HCT116 (cell line): ENCODE measurements around the gene FTO. TPM values are rescaled to one million over a fixed set of nuclear protein-coding genes. Genes with fewer than 3 reads are reported as not detected.

Source experiments
- ATAC-seq: fragments of 200-7000 bp; cut with Tn5 transposase; 2 replicates; pipeline ENCODE4 v1.9.1; 2020; ENCODE audit warnings: mild to moderate bottlenecking, moderate library complexity
- BruUV-seq: library from RNA; stranded (reverse); fragments of 400-500 nt; replicated peaks from 2 replicates; lab custom pipeline; 2021; lab: Mats Ljungman, UMichigan
- CTCF ChIA-PET: fragments of 300-600 bp; sonication (Branson Sonifier 250); formaldehyde crosslinking; loops from one replicate; lab custom pipeline; 2021; ENCODE audit warnings: antibody characterized with exemption; lab: Charles Lee
- POLR2A ChIA-PET: fragments of 300-600, 350-600 bp; sonication (Branson Sonifier 250); formaldehyde crosslinking; loops from one replicate; lab custom pipeline; 2021; ENCODE audit warnings: antibody characterized with exemption; lab: Charles Lee
- RAD21 ChIA-PET, 2 experiments: fragments of 300-600 bp; sonication (Branson Sonifier 250); formaldehyde crosslinking; loops; one replicate each; lab custom pipeline; 2023; ENCODE audit warnings: low total read pairs in 2 of 2; ENCODE audit not compliant: uncharacterized antibody in 2 of 2, unreplicated experiment in 2 of 2, low non-redundant PET in 1 of 2; lab: Charles Lee
- DNase-seq: peaks from one replicate; pipeline ENCODE4 v3.0.0-alpha.2; 2010; ENCODE audit warnings: low read depth, low spot score
- H2AFZ ChIP-seq: fragments of 200-600 bp; shearing (Covaris generic), sonication (generic); 2 replicates; pipeline ENCODE4 v1.6.1; 2017; ENCODE audit warnings: low read depth, mixed run types, mixed read lengths, antibody characterized with exemption, low read length; ENCODE audit not compliant: poor library complexity, severe bottlenecking
- H3K27ac ChIP-seq: 2 replicates; pipeline ENCODE4 v1.5.1; 2012; ENCODE audit warnings: low read depth, low read length
- H3K27me3 ChIP-seq: fragments of 200-600 bp; sonication (generic); 2 replicates; pipeline ENCODE4 v1.6.1; 2016; ENCODE audit warnings: mixed run types, low read length, mixed read lengths; ENCODE audit not compliant: insufficient read depth
- H3K36me3 ChIP-seq, 2 experiments: fragments of 200-500 bp in 1 of 2; fragments of 200-600 bp in 1 of 2; sonication (Bioruptor generic) in 1 of 2; sonication (generic) in 1 of 2; 2 replicates each; pipeline versions ENCODE4 v1.5.1 to v1.6.1; 2014 to 2016; ENCODE audit warnings: low read length in 2 of 2, inconsistent platforms in 1 of 2, mixed read lengths in 1 of 2, mixed run types in 1 of 2; ENCODE audit not compliant: insufficient read depth in 2 of 2, control insufficient read depth in 1 of 2
- H3K4me1 ChIP-seq, 2 experiments: fragments of 200-600 bp in 1 of 2; sonication (generic) in 1 of 2; 2 replicates each; pipeline versions ENCODE4 v1.5.1 to v1.6.1; 2012 to 2017; ENCODE audit warnings: low read length in 2 of 2, inconsistent platforms in 1 of 2, mild to moderate bottlenecking in 1 of 2, mixed read lengths in 1 of 2, mixed run types in 1 of 2, moderate library complexity in 1 of 2; ENCODE audit not compliant: insufficient read depth in 2 of 2, control insufficient read depth in 1 of 2
- H3K4me2 ChIP-seq: fragments of 200-600 bp; sonication (generic); 2 replicates; pipeline ENCODE4 v1.6.1; 2017; ENCODE audit warnings: mixed run types, low read length, mixed read lengths
- H3K4me3 ChIP-seq, 2 experiments: fragments of 200-600 bp in 1 of 2; sonication (generic) in 1 of 2; replicated peaks in 1 of 2; 2 replicates each; pipeline ENCODE4 v1.5.1; 2011 to 2016; ENCODE audit warnings: low read length in 2 of 2, control low read depth in 1 of 2, low read depth in 1 of 2, mild to moderate bottlenecking in 1 of 2, mixed read lengths in 1 of 2, mixed run types in 1 of 2
- H3K79me2 ChIP-seq: fragments of 200-600 bp; sonication (generic); 2 replicates; pipeline ENCODE4 v1.6.1; 2017; ENCODE audit warnings: mild to moderate bottlenecking, mixed run types, low read length, moderate library complexity, mixed read lengths; ENCODE audit not compliant: insufficient read depth
- H3K9ac ChIP-seq: fragments of 200-600 bp; sonication (generic); 2 replicates; pipeline ENCODE4 v1.6.1; 2016; ENCODE audit warnings: low read length, mixed read lengths
- H3K9me2 ChIP-seq: fragments of 200-600 bp; sonication (generic), shearing (Covaris generic); 2 replicates; pipeline ENCODE4 v1.6.1; 2017; ENCODE audit warnings: mixed run types, mild to moderate bottlenecking, moderate library complexity; ENCODE audit not compliant: insufficient read depth
- H3K9me3 ChIP-seq, 2 experiments: fragments of 200-500 bp in 1 of 2; fragments of 200-600 bp in 1 of 2; sonication (Bioruptor generic) in 1 of 2; sonication (generic) in 1 of 2; 2 replicates each; pipeline ENCODE4 v1.6.1; 2014 to 2017; ENCODE audit warnings: low read length in 2 of 2, mixed read lengths in 2 of 2, inconsistent platforms in 1 of 2, low read depth in 1 of 2, mild to moderate bottlenecking in 1 of 2, mixed run types in 1 of 2, moderate library complexity in 1 of 2; ENCODE audit not compliant: control insufficient read depth in 1 of 2, insufficient read depth in 1 of 2
- H4K20me1 ChIP-seq: fragments of 200-600 bp; sonication (generic), shearing (Covaris generic); 2 replicates; pipeline ENCODE4 v1.6.1; 2017; ENCODE audit warnings: mixed run types, mild to moderate bottlenecking, moderate library complexity; ENCODE audit not compliant: insufficient read depth
- CBX3 ChIP-seq: IDR thresholded peaks from 2 replicates; pipeline ENCODE4 v1.6.1; 2012; ENCODE audit warnings: low read depth
- CEBPB ChIP-seq: IDR thresholded peaks from 2 replicates; pipeline ENCODE4 v1.6.1; 2012; ENCODE audit warnings: low read depth
- CTCF ChIP-seq, 3 experiments: fragments of 200-600 bp in 1 of 3; sonication (generic) in 1 of 3; IDR thresholded peaks in 2 of 3; conservative IDR thresholded peaks in 1 of 3; 2 replicates each; pipeline ENCODE4 v1.5.1; 2012 to 2017; ENCODE audit warnings: low read depth in 2 of 3, low read length in 2 of 3, antibody characterized with exemption in 1 of 3, borderline replicate concordance in 1 of 3, control low read depth in 1 of 3, mild to moderate bottlenecking in 1 of 3, mixed read lengths in 1 of 3, mixed run types in 1 of 3, moderate library complexity in 1 of 3; ENCODE audit not compliant: insufficient read depth in 1 of 3
- EGR1 ChIP-seq: IDR thresholded peaks from 2 replicates; pipeline ENCODE4 v1.6.1; 2012; ENCODE audit warnings: low read depth
- EZH2 ChIP-seq: fragments of 200-600 bp; sonication (generic); IDR thresholded peaks from 2 replicates; pipeline ENCODE4 v1.6.1; 2017; ENCODE audit warnings: antibody characterized with exemption, mixed run types
- FOSL1 ChIP-seq: IDR thresholded peaks from 2 replicates; pipeline ENCODE4 v1.6.1; 2012; ENCODE audit warnings: low read depth
- JUND ChIP-seq: IDR thresholded peaks from 2 replicates; pipeline ENCODE4 v1.6.1; 2012
- POLR2A ChIP-seq: IDR thresholded peaks from 2 replicates; pipeline ENCODE4 v1.7.0; 2011; ENCODE audit warnings: borderline replicate concordance; ENCODE audit not compliant: insufficient read depth, insufficient read length; ENCODE audit errors: extremely low read depth
- SRF ChIP-seq: IDR thresholded peaks from 2 replicates; pipeline ENCODE4 v1.6.1; 2012; ENCODE audit warnings: low read depth
- TCF7L2 ChIP-seq: IDR thresholded peaks from 2 replicates; pipeline ENCODE4 v1.7.0; 2011; ENCODE audit warnings: borderline replicate concordance, inconsistent platforms; ENCODE audit not compliant: insufficient read depth, insufficient read length; ENCODE audit errors: extremely low read depth
- YY1 ChIP-seq: IDR thresholded peaks from 2 replicates; pipeline ENCODE4 v1.6.1; 2011; ENCODE audit warnings: low read length, low read depth, moderate library complexity, mild to moderate bottlenecking; ENCODE audit not compliant: insufficient replicate concordance; ENCODE audit errors: extremely low read depth
- ZFX ChIP-seq: fragments of 450-650 bp; IDR thresholded peaks from 2 replicates; pipeline ENCODE4 v1.6.1; 2017
- intact Hi-C: fragments of 100-400 bp; cut with micrococcal nuclease; formaldehyde crosslinking; loops from 2 replicates; pipeline ENCODE4 v1.10.0; 2022
- total RNA-seq: library from RNA; stranded (reverse); gene quantifications from one replicate; pipeline ENCODE4 v1.2.1, GENCODE V29; 2021; ENCODE audit not compliant: unreplicated experiment
- TF ChIP-seq, protein P1 (sequence below): IDR thresholded peaks from 2 replicates; pipeline ENCODE4 v1.6.1; 2012
- TF ChIP-seq, protein P2 (sequence below): IDR thresholded peaks from 2 replicates; pipeline ENCODE4 v1.6.1; 2011; ENCODE audit warnings: mild to moderate bottlenecking, low read length, moderate library complexity; ENCODE audit not compliant: insufficient replicate concordance; ENCODE audit errors: extremely low read depth

Gene FTO
- total RNA-seq, 1 experiment from 2014 or later = 55.2 TPM

GRCh38 chr16:53740476-53740875, 36.5 kb downstream of the FTO start:
- Histone ChIP-seq H3K9me3 (no peaks in the 10 kb centered on the region), H3K27ac (no peak overlapping the region), H3K4me2 (no peak overlapping the region), H4K20me1 (no peaks in the 10 kb centered on the region), H3K4me1 (peaks cover 17 to 18% of the 10 kb centered on the region in 2 experiments), H3K79me2 (peaks cover 16% of the 10 kb centered on the region; the same call in 1 of the 2 replicates), H3K9ac (no peak overlapping the region), H3K4me3 (no peak overlapping the region), H3K27me3 (no peaks in the 10 kb centered on the region)
- ChIA-PET CTCF (no interaction called here), POLR2A (no interaction called here), RAD21 (no interaction called here)
- no TSS peak for BruUV-seq
- ATAC-seq = no peak
- no peak for DNase-seq
- TF ChIP-seq FOSL1 (no peak), SRF (no peak), POLR2A (no peak), TCF7L2 (no peak), EZH2 (no peak), JUND (no peak), CBX3 (no peak)
- TF ChIP-seq, protein P1, sequence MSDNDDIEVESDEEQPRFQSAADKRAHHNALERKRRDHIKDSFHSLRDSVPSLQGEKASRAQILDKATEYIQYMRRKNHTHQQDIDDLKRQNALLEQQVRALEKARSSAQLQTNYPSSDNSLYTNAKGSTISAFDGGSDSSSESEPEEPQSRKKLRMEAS = no peak
- TF ChIP-seq, all 23 proteins: peak for 0
- H2AFZ ChIP-seq = no peak overlapping the region
- H3K36me3 ChIP-seq = no peaks in the 10 kb centered on the region
- intact Hi-C loops = no loop called here
- H3K9me2 ChIP-seq = no peaks in the 10 kb centered on the region

GRCh38 chr16:53740933-53741531, 37.1 kb downstream of the FTO start:
- no peak overlapping the region for H3K4me2 ChIP-seq
- TF ChIP-seq CBX3 (no peak), YY1 (no peak), CEBPB (no peak), ZFX (no peak), EGR1 (no peak), FOSL1 (no peak), CTCF (IDR thresholded peaks at IDR 0.05 in 2 of 3, conservative IDR thresholded peaks at IDR 0.05 in 1 of 3; ENCODE audit: borderline replicate concordance in 1 of 3, insufficient read depth in 1 of 3, low read depth in 2 of 3, low read length in 2 of 3) (no peak)
- TF ChIP-seq, protein P2, sequence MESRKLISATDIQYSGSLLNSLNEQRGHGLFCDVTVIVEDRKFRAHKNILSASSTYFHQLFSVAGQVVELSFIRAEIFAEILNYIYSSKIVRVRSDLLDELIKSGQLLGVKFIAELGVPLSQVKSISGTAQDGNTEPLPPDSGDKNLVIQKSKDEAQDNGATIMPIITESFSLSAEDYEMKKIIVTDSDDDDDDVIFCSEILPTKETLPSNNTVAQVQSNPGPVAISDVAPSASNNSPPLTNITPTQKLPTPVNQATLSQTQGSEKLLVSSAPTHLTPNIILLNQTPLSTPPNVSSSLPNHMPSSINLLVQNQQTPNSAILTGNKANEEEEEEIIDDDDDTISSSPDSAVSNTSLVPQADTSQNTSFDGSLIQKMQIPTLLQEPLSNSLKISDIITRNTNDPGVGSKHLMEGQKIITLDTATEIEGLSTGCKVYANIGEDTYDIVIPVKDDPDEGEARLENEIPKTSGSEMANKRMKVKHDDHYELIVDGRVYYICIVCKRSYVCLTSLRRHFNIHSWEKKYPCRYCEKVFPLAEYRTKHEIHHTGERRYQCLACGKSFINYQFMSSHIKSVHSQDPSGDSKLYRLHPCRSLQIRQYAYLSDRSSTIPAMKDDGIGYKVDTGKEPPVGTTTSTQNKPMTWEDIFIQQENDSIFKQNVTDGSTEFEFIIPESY = no peak
- TF ChIP-seq, all 23 proteins: peak for 0
- ChIA-PET RAD21 (no interaction called here), CTCF (interaction anchor here (1.2 to 1.9 kb wide), 2 partner anchors 11 to 13 kb away, joined by 3 to 7 read pairs; no protein-coding TSS in a partner anchor), POLR2A (no interaction called here)
- H3K27ac ChIP-seq = no peak overlapping the region
- ATAC-seq (no peak), DNase-seq (no peak)
- H3K9me3 ChIP-seq = no peaks in the 10 kb centered on the region
- no peaks in the 10 kb centered on the region for H4K20me1 ChIP-seq
- H3K36me3 ChIP-seq = no peaks in the 10 kb centered on the region
- H3K9me2 ChIP-seq = no peaks in the 10 kb centered on the region
- no peak overlapping the region for H3K9ac ChIP-seq
- no peak overlapping the region for H2AFZ ChIP-seq
- peaks cover 16% of the 10 kb centered on the region; the same call in 1 of the 2 replicates for H3K79me2 ChIP-seq
- H3K27me3 ChIP-seq = no peaks in the 10 kb centered on the region
- intact Hi-C loops = no loop called here
- BruUV-seq = no TSS peak
- H3K4me3 ChIP-seq = no peak overlapping the region
- peaks cover 22 to 24% of the 10 kb centered on the region in 2 experiments for H3K4me1 ChIP-seq
